ENCODE data around the gene ARHGEF7.

The ARHGEF7 gene

GRCh38 chr13:111203736-111204389 lies 88.8 kb downstream of the ARHGEF7 start:
- DNase-seq: no peak

GRCh38 chr13:111204438-111205177 lies 89.5 kb downstream of the ARHGEF7 start:
- DNase-seq: no peak

GRCh38 chr13:111206148-111206547 lies 91.0 kb downstream of the ARHGEF7 start:
- DNase-seq: no peak

GRCh38 chr13:111209613-111210012 lies 94.5 kb downstream of the ARHGEF7 start:
- no peak for DNase-seq

- DNase-seq: no peak
Observed at GRCh38 chr13:111210091-111210490, 95.0 kb downstream of the ARHGEF7 start.

GRCh38 chr13:111210544-111211469 lies 95.7 kb downstream of the ARHGEF7 start:
- DNase-seq: no peak

- no peak for DNase-seq
Observed at GRCh38 chr13:111211789-111212516, 96.8 kb downstream of the ARHGEF7 start.

- DNase-seq: no peak
Observed at GRCh38 chr13:111212517-111212873, 97.4 kb downstream of the ARHGEF7 start.

- no peak for DNase-seq
Observed at GRCh38 chr13:111213964-111214726, 99.0 kb downstream of the ARHGEF7 start.

- DNase-seq: no peak
Observed at GRCh38 chr13:111215081-111216047, 100.3 kb downstream of the ARHGEF7 start.

GRCh38 chr13:111216166-111216960 lies 101.3 kb downstream of the ARHGEF7 start:
- peak; percentile 56 for DNase-seq

GRCh38 chr13:111217641-111218040 lies 102.5 kb downstream of the ARHGEF7 start:
- DNase-seq: peak; percentile 32

GRCh38 chr13:111219280-111219679 lies 104.2 kb downstream of the ARHGEF7 start:
- no peak for DNase-seq

GRCh38 chr13:111219950-111220349 lies 104.8 kb downstream of the ARHGEF7 start:
- no peak for DNase-seq

GRCh38 chr13:111225166-111225565 lies 110.1 kb downstream of the ARHGEF7 start:
- DNase-seq: peak; percentile 19

GRCh38 chr13:111225810-111226546 lies 110.9 kb downstream of the ARHGEF7 start:
- peak; percentile 7 for DNase-seq

- DNase-seq: no peak
Observed at GRCh38 chr13:111227405-111227804, 112.3 kb downstream of the ARHGEF7 start.

- DNase-seq: peak; percentile 19
Observed at GRCh38 chr13:111228262-111229144, 113.4 kb downstream of the ARHGEF7 start.
